ENCODE data around the gene JMJD1C.
"Not testable (repeated sequence)": the region's sequence is repeated elsewhere in the genome, so short reads cannot be mapped to it uniquely, and the experiment has no call there.

The JMJD1C gene

GRCh38 chr10:63352976-63353375, 112.8 kb downstream of the JMJD1C start:
- no peak for DNase-seq

- DNase-seq = no peak
These were observed 117.4 kb downstream of the JMJD1C start for GRCh38 chr10:63348245-63348850.

GRCh38 chr10:63346015-63346441, 119.7 kb downstream of the JMJD1C start:
- no peak for DNase-seq

GRCh38 chr10:63344269-63344668, 121.5 kb downstream of the JMJD1C start:
- no peak for DNase-seq

- no peak for DNase-seq
These were observed 122.3 kb downstream of the JMJD1C start for GRCh38 chr10:63343476-63343875.

DNA sequence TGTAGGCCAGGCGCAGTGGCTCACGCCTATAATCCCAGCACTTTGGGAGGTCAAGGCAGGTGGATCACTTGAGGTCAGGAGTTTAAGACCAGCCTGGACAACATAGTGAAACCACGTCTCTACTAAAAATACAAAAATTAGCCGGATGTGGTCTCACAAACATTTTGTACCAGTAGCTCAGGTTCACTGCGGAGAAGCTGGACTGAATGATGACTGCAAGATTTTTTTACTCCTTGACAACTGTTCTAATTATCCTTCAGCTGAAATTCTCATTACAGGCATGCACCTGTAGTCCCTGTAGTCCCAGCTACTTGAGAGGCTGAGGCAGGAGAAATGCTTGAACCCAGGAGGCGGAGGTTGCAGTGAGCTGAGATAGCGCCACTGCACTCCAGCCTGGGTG, 126.1 kb downstream of the JMJD1C start:
- DNase-seq = not testable (repeated sequence)

- DNase-seq = no peak
These were observed 128.1 kb downstream of the JMJD1C start for GRCh38 chr10:63337455-63338251.

DNA sequence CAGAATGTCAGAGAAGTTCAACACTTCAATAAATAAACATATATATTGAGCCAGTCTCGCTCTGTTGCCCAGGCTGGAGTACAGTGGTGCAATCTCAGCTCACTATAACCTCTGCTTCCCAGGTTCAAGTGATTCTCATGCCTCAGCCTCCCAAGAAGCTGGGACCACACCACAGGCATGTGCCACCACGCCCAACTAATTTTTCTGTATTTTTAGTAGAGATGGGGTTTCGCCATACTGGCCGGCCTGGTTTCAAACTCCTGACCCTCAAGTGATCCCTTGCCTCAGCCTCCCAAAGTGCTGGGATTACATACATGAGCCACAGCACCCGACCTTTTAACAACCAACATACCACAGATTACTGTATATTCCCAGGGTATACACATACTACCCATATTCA, 134.2 kb downstream of the JMJD1C start:
- no peak for DNase-seq

DNA sequence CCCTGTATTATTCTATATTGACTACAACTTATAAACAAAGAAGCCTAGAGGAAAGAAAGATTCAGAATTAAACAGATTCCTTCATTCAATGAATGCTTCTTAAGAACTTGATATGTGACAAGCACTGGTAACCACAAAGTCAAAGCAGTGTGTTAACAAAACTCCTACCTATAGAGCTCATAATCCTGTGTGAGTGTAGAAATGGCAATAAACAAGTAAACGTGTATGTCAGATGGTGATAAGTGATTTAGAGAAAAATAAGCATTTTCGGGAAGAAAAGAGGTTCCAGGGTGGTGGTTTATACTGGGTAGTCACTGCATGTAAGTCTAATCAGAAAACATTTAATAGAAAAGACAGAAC, 141.3 kb downstream of the JMJD1C start:
- no peak for DNase-seq

DNA sequence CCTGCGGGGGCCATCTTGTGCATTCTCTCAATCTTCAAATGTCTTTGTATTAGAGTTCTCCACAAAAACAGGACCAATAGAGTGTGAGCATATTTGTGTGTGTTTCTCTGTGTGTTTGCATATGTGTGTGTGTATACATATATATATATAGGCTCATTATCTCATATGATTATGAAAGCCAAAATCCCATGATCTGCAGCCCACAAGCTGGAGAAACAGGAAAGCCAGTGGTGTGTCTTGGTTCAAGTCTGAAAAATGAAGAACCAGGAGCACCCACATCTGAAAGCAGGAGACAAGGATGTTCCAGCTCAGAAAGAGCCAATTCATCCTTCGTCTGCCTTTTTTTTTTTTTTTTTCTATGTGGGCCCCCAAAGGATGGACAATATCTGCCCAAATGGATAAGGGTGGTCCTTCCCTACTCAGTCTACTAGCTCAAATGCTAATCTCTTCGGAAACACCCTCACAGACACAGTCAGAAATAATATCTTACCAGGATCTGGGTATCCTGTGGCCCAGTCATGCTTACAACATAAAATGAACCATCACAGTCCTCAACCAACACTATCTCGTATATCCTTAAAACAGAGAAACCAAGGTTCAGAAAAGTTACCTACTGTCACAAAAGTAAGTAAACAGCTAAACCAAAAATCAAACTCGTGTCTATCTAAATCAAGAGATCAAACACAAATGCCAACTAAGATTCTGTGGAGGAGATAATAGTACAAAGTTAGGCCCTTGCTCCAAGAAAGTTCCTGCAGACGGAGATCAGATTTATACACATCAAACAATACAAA, 141.9 kb downstream of the JMJD1C start:
- DNase-seq = no peak

DNA sequence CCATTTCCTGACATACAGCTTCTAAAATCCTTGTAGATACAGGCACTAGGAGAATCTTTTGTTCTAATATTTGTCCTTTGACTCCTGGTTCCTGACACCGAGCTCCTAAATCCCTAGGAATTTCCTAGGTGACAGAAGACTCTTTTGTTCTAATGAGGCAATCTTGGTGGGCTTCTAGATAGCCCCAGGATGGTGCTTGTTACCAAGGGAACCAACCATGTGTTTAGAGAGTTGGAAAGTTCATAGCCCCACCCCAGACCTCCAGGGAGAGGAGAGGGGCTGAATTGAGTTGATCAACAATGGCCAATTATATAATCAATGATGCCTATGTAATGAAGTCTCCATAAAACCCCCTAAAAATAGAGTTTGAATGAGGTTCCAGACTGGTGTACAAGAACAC, 145.1 kb downstream of the JMJD1C start:
- DNase-seq = no peak

DNA sequence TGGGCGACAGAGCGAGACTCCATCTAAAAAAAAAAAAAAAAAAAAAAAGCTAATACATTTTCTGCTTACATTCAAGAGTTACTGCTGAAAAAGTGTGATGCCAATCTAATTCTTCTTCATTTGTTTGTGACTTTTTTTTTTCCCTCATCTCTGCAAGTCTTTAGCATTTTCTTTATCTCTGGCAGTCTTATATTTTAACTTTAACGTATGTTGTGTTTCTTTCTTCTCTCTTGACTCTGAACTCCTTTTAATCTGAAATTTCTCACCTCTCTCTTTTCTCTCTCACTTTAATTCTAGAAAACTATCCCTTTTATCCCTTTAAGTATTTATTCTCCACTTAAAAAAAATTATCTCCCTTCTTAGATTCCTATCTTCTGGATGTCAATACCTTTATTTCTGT, 146.5 kb downstream of the JMJD1C start:
- no peak for DNase-seq

- no peak for DNase-seq
These were observed 147.3 kb downstream of the JMJD1C start for GRCh38 chr10:63318491-63318890.

DNA sequence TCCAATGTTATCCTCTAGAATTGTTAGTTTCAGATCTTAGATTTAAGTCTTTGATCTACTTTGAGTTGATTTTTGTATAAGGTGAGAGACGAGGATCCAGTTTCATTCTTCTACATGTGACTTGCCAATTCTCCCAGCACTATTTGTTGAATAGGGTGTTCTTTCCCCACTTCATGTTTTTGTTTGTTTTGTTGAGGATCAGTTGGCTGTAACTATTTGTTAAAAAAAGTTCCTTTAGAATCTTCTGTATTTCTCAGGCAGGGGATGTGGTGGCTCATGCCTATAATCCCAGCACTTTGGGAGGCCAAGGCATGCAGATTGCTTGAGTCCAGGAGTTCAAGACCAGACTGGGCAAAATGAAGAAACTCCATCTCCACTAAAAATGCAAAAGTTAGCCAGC, 151.8 kb downstream of the JMJD1C start:
- no peak for DNase-seq

- no peak for DNase-seq
These were observed 152.6 kb downstream of the JMJD1C start for GRCh38 chr10:63313066-63313717.

- DNase-seq = no peak
These were observed 157.1 kb downstream of the JMJD1C start for GRCh38 chr10:63308628-63309027.

- DNase-seq = no peak
These were observed 161.6 kb downstream of the JMJD1C start for GRCh38 chr10:63304146-63304545.

DNA sequence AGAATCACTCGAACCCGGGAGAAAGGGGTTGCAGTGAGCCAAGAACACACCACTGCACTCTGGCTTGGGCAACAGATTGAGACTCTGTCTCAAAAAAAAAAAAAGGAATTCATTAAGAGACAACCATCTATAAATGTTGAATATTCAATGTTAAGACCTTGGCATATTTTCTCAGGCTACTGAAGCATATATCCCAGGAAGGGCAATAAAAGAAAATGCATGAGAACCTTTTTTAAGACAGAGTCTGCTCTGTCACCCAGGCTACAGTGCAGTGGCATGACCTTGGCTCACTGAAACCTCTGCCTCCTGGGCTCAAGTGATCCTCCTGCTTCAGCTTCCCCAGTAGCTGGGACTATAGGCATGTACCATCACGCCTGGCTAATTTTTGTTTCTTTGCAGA, 165.0 kb downstream of the JMJD1C start:
- DNase-seq = no peak

DNA sequence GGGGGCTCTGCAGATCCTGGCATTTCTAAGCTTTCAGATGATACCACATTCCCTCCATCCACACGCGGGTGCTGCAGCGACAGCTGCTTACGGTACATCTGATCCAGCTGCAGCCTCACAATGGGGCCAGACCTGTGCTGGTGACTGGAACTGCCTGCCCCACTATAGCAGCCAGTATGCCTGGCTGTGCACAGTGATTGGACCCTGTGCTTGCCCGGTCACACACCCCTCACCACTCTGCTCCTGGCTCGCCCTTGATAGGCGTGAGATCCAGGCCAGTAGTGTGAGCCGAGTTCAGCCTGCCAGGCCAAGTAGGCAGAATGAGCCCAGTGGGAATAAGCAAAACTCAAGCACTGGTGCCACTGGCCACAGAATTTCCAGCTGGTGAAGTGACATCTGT, 167.8 kb downstream of the JMJD1C start:
- DNase-seq = no peak

- DNase-seq = no peak
These were observed 171.0 kb downstream of the JMJD1C start for GRCh38 chr10:63294781-63295180.

- not testable (repeated sequence) for DNase-seq
These were observed 172.9 kb downstream of the JMJD1C start for GRCh38 chr10:63292847-63293246.

- no peak for DNase-seq
These were observed 177.6 kb downstream of the JMJD1C start for GRCh38 chr10:63288170-63288569.

DNA sequence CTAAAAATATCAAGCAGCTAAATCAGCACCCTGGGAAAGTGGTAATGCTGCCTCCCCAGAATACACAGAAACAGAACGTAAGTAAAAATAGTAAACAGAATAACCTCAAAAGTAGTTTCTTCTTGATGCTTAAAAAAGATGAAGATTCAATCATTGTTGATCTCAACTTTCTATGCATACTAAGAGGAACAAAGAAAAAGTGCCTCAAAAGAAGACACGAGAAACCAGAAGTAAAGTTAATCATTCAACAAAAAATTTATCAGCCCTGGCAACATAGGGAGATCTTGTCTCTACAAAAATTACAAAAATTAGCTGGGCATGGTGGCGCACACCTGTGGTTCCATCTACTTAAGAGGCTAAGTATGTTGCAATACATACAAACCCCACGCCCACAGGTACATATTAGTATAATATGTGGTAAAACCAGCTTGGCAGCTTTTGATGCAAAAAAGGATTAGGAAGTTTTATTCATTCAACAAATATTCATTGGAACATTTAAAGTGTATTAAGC, 179.0 kb downstream of the JMJD1C start:
- no peak for DNase-seq
